EL (cell line): ENCODE measurements around the gene C1orf50.
"Not testable (repeated sequence)": the region's sequence is repeated elsewhere in the genome, so short reads cannot be mapped to it uniquely, and the experiment has no call there.

Experiments
- DNase-seq: peaks from one replicate; pipeline ENCODE4 v3.0.0-alpha.2; 2016

Gene C1orf50

DNA sequence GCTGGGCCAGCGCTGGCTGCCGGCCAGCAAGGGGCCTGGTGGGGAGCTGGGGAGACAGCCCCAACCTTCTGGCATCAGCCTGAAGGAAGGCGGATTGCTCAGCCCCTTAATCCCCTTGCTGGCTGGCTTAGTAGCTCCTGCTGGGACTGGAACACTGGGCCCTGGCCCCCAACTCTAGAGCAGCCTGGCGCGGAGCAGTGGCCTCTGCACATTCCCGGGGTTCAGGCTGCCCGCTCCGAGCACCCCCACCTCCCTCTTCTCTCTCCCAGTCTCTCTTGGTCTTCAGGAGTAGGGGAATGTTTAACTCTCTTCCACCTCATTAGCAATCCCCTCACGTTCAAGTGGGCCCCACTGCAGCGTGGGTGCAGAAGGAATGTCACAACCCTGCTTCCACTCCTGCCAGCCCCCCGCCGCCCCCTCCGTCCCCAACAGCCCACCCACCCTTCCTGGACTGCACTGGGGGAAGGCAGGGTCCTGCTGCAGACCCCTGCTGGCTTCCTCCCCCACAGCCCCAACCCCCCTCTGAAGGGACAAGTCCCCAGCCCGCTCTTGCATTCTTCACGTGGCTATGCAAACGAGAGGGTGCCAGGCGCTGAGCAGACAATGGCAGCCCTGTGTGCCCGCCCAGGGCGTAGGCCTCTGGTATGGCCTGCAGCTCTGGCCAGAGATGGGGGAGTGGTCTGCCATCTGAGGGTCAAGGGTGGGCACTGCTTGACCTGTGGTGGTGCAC lies 26.0 kb upstream of the C1orf50 start:
- no peak for DNase-seq

DNA sequence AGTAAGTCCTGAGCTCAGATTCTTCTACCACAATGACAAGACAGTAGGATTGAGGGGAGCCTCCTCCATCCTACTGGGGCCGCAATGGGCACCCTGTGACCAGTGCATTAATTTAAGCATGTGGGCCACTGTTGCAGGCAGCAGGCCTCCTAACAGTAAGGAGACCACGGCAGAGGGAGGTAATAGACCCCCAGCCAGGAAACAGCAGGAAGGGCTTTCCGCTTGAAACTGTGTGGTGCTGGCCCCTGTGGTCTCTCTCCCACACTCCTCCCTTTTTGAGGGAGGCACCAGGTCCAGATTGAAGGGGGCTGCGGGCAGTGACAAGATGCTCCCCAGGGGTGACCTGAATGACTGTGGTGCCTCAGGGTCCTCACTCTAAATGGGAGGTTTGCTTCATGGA lies 25.3 kb upstream of the C1orf50 start:
- DNase-seq = no peak

DNA sequence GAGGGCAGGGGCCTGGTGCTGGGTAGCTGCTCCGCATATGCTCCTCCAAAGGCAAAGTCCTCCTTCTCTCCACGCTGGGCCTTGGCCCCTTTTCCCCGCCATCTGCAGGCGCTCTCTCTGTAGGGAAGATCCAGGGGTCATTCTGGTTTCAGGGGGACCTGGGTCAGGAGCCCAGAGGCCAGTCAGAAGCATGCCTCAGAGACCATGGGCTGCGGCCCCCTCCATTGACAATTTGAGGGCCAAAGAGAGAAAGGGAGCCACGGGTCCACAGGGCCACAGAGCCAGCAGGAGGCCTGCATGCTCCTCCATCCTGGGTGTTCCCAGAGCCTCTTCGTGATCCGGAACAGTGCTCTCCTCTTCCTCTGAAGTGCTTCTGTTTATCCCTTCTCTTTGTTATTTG lies 24.9 kb upstream of the C1orf50 start:
- DNase-seq = no peak

DNA sequence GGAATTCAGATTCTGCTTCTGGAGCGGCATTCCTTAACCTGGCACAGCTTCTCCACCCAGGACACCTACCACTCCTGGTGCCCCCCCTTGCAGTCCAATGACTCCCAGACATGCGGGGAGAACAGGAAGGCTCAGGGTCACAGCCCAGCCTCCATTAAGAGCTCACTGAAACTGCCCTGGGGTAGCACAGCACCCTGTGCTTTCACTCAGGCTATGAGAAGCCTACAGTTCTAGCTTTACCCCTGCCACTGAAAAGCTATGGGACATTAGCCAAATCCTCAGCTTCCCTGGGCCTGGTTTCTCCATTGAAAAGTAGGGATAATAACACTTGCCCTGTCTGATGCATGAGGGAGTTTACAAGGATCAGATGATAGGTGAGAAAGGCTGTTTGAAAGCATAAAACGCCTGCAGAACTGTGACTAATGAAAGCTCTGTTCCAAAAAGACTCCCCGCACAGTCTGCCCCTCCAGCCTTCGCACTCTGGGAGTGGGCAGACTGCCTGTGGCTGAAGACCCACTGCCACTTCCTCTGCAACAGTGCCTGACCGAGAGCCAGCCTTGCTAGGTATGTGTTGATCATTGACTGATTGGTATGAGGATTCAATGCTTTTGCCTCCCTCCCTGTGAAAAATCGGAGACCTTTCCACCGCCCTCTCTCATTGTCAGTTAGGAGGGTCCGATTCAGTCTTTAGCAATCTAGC lies 24.3 kb upstream of the C1orf50 start:
- no peak for DNase-seq

DNA sequence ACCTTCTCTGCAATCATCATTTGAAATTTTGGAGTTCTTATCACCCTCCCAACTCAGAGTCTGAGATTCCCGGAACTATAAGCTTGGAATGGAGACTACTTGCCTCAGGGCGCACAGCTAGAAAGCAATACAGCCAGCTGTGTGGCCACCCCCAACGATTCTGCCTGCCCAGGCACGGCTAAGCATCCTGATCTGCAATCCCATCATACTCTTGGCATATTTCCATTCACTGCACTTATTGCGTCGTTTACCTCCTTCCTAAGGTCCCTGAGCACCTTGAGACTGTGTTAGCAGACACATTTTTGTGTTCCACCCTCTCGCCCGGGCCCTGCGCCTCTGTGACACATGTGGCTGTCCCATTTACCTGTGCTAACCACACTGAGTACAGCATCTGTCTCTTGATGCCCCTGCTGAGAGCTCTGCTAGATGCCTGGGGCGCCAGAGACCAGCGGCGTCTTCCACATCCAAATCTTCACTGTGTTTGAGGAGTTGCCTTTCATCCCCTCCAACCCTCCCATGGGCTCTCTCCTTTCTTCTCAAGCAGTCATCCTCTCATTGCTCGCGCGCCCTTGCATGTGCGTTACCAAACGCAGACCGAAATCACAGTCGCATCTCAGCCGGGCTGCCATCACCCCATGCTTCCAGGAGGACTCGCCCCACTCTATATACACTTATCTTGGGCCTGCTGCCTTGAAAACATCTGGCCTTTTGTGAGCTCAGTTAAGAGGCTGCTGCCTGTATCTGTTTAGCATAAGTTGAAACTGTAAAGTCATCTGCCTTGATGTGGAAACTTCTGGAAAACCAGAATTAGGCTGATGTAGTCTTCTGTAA lies 23.5 kb upstream of the C1orf50 start:
- peak; percentile 46 for DNase-seq

DNA sequence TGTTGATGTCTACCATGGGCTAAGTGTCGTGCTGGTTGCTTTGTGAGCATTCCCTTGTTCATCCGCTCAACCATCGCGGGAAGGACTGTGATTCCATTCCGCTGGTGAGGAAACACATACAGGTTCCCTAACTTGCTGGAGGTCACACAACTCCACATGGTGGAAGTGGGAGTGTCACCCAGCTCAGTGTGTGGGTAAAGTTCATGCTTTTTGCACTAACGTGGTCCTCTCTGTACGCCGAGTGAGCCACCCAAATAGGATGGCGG lies 23.0 kb upstream of the C1orf50 start:
- no peak for DNase-seq

DNA sequence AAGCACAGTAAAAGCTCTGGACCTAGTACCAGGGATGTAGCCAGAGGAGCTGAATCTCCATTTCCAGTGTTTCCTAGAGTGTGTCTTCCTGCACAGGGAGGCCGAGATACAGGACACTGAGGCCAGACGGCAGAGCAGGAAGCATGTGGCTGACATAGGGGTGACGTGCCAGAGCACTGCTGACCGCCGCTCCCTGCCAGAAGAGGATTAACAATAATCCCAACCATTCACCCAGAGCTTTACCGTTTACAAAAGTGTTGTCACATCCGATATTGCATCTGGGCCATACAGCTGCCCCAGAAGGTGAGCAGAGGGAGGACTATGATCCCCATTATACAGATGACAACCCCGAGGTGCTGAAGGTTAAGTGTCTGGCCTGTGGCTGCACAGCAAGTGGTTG lies 21.2 kb upstream of the C1orf50 start:
- DNase-seq = no peak

DNA sequence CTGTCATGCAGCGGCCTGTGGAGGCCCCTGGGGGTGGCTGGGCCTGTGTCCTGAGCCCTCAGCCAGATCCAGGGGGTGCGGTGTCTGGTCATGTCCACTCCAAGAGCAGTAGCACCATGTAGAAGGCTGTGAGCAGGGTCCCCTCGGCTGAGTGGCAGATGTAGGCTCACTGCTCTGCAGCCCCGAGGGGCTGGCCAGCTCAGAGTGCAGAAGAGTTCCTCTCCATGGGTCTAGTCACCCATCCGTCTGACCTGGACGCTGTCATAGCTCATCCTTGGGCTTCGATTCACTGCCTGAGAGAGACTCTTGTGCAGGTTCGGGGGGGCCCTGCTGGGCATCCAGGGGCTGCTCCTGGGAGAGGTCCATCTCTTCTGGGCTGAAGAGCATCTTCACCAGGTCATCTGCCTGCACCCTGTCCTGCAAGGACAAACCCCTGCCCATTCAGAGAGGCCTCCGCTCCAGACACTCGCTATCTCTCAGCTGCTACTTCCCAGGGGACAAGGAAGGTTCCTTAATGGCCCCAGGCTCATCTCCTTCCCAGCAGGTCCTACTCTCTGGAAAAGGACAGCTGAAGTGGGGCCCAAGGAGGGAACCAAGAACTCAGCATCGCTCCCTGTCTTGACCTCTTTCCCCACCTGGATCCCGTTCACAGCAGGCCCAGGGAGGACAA lies 20.5 kb upstream of the C1orf50 start:
- DNase-seq = no peak

DNA sequence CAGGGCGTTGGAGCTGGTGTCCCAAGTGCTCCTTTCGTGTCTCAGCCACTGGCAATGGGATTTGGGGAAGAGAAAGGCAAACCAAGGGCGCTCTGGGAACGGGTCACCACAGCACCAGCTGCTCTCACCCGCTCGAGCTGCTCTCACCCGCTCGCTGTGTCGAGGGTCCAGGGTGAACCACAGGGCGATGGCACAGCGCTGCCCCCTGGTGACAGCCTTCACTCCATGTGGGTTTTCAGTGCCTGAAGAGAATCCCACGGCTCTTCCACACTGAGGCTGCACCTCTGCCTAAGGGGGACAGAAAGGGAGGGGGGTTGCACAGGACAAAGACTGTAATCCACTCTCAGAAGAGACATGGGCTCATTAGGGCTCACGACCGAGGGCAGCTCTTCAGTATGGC lies 19.9 kb upstream of the C1orf50 start:
- no peak for DNase-seq

DNA sequence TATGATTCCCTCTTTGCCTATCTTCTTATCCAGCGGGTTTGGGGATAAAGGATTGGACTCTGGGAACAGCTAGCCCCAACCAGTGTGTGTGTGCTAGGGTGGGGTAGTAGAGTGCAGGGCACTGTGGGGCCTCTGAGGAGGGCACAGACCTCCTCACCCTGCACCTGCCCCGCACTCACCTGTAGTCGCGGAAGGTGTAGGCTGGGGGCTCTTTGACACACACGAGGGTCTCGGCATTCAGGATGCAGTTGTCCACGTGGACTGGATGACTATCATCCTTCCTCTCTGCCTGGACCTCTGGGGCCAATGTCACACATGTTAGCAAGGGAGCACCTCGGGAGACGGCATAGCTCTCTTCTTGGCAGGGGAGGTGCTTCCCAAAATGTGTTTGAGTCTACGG lies 19.0 kb upstream of the C1orf50 start:
- no peak for DNase-seq

DNA sequence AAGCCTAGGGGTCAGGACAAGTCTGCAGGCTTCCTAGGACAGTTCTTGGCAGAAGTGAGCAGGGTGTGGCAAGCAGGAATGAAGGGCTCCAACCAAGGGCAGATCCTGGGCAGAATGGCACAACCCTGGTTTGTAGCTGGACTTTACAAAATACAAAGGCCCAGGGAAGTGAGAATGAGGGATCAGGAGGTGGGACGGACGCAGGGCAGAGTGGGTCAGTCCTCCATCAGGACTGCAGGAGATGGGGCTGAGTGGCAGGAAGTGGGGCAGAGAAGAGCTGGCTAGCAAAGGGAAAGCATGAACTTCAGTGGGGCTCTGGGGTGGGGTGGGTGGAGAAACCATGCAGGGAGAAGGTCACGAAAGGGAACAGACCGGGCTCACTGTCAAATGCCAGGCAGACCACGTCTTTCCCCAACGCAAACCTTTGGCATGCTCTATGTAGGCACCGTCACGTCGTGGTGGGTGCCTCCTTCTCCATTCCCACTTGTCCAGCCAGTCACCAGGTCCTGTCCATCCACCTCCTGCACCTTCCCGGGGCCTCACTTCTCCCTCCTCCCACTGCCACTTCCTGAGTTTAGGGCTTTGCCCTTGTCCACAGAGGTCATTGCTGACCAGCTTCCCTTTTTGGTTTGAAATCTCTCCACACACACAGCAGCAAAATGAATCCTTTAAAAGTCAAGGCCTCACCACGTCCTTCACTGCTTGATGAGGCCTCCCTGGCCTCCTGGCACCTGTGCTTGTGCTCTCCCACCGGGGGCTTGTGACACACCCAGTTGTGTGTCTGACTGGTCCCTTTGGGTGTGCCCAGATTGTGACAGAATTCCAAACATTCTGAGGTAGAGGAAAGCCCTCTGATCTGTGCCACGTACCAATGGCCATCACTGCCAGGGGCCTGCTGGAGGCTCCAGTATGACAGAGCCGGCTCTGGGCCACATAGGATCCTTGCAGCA lies 18.3 kb upstream of the C1orf50 start:
- no peak for DNase-seq

DNA sequence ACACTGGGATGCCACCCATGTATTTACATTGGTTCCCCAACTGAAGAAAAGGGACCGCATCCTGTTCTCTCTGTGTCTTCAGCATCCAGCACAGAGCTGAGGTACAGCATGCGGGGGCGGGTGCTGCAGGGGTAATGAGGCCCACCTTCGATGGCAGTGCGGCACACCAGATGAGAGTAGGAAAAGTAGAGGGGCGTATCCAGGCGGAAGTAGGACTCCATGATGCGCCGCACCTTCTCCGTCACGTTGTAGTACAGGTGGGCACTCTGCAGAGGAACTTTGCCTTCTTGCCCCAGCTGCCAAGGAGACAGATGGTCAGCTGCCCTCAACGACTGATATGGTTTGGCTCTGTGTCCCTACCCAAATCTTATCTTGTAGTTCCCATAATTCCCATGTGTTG lies 17.0 kb upstream of the C1orf50 start:
- no peak for DNase-seq

DNA sequence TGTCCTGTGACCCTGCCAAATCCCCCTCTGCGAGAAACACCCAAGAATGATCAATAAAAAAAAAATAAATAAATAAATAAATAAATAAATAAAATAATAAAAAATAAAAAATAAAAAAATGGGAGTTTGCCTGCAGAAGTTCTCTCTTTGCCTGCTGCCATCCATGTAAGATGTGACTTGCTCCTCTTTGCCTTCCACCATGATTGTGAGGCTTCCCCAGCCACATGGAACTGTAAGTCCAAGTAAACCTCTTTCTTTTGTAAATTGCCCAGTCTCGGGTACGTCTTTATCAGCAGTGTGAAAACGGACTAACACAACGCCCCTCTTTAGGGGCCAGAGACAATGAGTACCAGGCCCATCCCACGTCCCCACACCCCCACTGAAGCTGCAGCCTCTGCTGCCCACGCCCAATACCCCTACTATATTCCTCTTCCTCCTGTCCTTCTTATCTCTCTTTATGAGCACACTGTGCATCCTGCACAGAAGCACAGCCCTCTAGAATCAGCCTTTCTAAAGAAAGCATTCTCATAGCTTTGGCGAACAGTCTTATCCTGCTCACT lies 15.5 kb upstream of the C1orf50 start:
- not testable (repeated sequence) for DNase-seq

DNA sequence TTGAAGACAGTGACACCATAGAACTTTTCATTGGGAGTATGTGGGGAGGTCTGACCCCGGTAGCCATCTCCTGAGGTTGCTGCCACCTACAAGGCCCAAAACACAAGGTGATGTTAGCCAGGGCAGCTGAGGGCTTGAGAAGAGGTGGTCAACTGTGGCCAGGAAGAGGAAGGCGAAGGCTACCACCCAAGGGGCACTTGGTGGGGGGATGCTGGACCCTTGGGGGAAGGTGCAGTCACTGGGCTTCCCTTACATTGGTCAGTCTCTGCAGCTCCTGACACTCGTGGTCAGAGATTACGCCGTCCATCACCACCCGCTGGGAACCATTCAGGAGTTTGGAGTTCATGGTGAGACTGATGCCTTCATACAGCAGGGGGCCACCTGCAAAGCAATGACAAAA lies 14.8 kb upstream of the C1orf50 start:
- no peak for DNase-seq

DNA sequence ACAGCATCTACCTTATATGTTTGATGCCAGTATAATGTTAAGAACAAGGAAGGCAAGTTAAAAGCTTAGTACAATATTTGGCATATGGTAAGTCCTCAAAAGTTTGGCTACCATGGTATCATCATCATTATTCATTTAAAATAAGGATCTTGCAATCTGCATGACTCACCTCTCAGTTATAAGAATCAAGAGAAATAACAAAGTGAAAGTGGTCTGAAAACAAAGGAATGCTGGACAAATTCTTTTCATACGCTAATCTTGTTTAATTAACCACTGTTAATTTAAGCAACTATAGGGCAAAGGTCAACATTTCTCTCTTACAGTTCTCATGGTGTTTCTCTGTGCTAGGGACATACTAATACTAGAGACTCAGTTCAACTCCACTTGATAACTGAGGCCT lies 14.0 kb upstream of the C1orf50 start:
- peak; percentile 60 for DNase-seq

DNA sequence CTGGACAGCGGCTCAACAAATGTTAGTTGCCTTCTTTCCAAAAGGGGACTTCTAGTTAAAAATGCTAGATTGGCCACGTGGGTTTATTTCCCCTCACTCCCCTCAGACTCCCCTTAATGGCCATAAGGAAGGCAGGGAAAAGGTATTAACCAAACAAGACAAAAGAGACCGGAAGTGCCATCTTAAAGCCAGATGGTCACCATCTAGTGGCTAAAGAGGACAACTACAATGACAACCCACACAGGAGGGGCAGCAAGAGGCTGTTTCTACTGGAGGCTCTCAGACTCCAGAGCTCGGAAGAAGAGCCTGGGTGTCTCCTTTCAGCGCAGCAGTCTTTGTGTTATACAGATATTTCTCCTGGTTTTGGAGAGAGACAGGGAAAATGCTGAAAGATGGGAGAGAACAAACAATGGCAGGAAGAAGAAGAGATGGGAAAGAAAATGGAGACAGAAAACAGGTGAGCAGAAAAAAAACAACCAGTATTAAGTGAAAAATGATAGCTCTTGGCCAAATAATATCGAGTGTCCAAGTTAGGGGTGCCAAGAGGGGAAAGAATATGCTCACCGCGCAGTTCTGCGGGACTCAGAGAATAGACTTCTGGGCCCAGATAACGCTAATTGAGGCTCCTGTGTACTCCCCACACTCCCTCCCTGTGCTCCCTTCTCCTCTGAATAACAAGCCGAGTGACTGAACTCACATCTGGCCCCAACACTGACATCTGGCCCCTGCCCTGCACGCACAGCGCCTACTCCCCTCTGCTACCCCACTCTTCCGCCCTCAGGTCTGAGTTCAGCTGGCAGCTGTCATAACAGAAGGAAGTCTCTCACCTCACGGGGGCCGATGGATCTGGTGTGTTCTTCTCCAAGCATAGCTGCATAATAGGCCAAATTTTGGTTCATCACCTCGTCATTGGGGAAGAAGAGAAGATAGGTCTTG lies 9.8 kb upstream of the C1orf50 start:
- DNase-seq = peak; percentile 71

DNA sequence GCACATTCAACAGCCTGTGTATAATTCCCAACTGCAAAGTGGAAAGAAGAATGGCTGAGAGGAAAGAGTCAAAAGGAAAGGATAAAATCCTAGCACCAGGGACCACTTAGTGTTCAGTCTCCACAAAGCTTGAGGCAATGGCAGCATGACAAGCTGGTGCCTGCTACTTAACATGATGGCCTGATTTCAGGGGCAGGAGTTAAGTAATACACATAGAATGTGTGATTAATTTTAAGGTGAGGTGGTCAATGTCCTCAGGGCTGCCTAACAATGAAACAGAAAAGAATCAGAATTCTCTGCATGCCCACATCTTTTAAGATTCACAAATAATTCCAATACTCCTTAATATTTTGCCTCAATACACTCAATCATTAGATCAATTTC lies 9.2 kb upstream of the C1orf50 start:
- DNase-seq = no peak

DNA sequence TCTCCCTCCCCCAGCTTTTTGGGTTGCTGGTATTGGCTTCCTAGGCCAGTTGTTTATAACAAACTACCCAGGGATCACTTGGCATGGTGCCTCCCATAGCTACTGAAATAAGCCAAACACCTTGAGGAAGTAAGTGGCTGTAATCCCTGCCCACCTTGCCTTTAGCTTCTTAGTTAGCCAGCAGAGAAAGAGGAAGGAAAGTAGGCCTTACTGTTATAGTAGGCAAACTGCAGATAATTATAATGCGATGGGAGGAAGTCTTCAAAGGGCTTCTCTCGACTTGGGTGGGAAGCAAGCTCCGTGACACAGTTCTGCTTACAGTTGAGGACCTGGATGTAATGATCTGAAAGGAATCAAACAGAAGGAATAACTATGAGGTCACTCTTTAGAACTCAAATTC lies 8.4 kb upstream of the C1orf50 start:
- DNase-seq = no peak

DNA sequence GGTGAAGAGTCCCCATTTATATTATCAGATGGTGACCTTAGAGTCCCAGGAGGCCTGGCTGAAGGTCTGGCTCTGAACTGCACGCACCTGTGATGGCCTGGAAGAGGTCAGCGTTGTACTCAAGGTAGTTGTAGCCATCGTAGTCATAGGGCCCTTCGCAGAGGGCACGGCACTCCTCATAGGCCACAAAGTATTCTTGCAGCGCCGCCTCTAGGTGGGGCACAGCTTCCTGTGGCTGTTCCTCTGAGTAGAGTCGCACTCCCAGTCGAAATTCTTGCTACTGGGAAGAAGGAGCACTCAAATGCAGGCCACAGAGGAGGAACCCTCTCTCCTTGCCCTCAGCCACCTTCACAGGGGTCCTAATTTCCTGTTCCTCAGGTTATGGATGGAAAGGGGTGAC lies 7.9 kb upstream of the C1orf50 start:
- no peak for DNase-seq

DNA sequence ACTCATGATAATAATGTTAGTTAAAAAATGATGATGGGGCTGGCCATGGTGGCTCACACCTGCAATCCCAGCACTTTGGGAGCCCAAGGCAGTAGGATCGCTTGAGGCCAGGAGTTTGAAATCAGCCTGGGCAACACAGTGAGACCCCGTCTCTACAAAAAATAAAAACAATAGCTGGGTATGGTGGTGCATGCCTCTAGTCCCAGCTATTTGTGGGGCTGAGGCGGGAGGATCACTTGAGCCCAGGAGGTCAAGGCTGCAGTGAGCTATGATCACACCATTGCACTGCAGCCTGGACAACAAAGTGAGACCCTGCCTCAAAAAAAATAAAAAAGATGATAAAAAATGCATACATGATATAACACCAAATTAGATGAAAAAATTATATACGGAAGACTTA lies 5.5 kb upstream of the C1orf50 start:
- no peak for DNase-seq

DNA sequence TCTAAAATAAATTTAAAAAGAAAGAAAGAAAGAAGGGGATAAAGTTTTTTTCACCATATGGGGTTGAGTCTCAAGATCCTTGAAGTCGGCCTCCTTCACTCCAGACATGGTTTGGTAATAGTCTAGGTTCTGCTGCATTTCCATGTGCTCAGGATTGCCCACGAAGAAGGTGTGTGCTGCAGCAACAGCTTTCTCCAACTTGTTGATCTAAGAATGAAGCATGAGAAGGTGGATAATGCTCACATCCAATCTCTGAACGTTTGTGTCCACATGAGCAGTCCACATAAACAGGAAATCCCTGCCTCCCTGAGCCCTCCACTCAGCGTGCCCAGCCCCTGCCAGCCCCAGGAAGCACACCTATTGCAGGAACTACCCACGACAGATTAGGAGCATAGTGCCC lies 4.8 kb upstream of the C1orf50 start:
- DNase-seq = no peak
